ENCODE results near the gene RELB.
A peak's percentile ranks its signal among the peaks of the same experiment; 100 is the strongest.

The RELB gene

GRCh38 chr19:45071969-45072790, 70.9 kb downstream of the RELB start:
- DNase-seq (ENCODE audit: extremely low read depth, insufficient read length): no peak
- no peak overlapping the region for H3K4me3 ChIP-seq (replicated peaks; ENCODE audit: low read depth, low read length)
- no peak for TF ChIP-seq CTCF (IDR thresholded peaks at IDR 0.05; ENCODE audit: insufficient read depth, low read length, poor library complexity, severe bottlenecking)
- H3K36me3 ChIP-seq (ENCODE audit: control insufficient read depth, insufficient read depth, low read length): peaks cover 26% of the 10 kb centered on the region
- no peaks in the 10 kb centered on the region for H3K27me3 ChIP-seq (replicated peaks; ENCODE audit: control insufficient read depth, insufficient read depth, low read length)

GRCh38 chr19:45074744-45075300, 73.6 kb downstream of the RELB start:
- no peaks in the 10 kb centered on the region for H3K27me3 ChIP-seq (replicated peaks; ENCODE audit: control insufficient read depth, insufficient read depth, low read length)
- no peak for TF ChIP-seq CTCF (IDR thresholded peaks at IDR 0.05; ENCODE audit: insufficient read depth, low read length, poor library complexity, severe bottlenecking)
- no peak for DNase-seq (ENCODE audit: extremely low read depth, insufficient read length)

GRCh38 chr19:45075301-45076028, 74.2 kb downstream of the RELB start:
- Histone ChIP-seq H3K27me3 (replicated peaks; ENCODE audit: control insufficient read depth, insufficient read depth, low read length) (no peaks in the 10 kb centered on the region), H3K4me3 (replicated peaks; ENCODE audit: low read depth, low read length) (peak overlapping the region; percentile 97), H3K36me3 (ENCODE audit: control insufficient read depth, insufficient read depth, low read length) (peaks cover 11% of the 10 kb centered on the region)
- no peak for TF ChIP-seq CTCF (IDR thresholded peaks at IDR 0.05; ENCODE audit: insufficient read depth, low read length, poor library complexity, severe bottlenecking)
- peak; percentile 89 for DNase-seq (ENCODE audit: extremely low read depth, insufficient read length)

More at GRCh38 chr19:45074744-45075300, 73.6 kb downstream of the RELB start:
- H3K36me3 ChIP-seq (ENCODE audit: control insufficient read depth, insufficient read depth, low read length): peaks cover 13% of the 10 kb centered on the region
- H3K4me3 ChIP-seq (replicated peaks; ENCODE audit: low read depth, low read length): peak overlapping the region; percentile 97

DNA sequence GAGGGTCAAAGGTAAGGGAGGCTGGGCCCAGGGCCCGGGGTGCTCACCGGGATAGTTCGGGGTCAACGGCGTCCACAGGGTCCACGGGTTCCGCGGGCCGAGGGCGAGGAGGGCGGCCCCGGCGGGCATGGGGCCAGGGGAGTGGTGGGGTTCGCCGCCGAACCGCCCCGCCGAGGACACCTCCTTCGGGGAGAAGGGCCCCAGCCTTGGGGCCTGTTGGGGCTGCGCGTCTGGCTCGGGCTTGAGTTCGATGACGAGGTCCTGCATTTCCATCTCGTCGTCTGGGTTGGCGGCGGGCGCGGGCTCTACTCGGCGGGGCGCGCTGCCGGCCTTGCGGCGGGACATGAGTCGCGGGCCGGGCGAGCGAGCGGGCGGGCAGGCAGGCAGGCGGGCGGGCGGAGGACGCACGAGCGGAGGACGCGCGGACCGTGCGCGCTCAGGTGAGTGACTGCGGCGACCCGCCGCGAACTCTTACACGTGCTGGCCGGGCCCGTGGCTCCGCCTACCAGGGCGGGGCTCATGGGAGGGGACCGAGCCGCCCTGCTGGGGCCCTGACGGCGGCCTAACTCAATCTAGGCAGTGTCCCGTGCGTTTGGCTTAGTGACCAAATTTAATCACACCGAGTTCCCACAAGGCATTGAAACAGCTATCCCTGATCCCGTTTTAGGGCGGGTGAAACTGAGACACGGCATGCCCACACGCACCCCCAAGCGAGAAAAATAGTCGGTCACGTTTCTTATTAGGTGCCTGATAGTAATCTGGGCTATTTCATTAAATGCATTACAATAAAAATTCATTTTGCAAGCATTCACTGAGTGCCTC, 75.0 kb downstream of the RELB start, which contains the start of gene ZNF296:
Gene ZNF296, minus strand, starts transcription at position 450 of the 822 bp plus-strand sequence. Its CDS starts 105 bp downstream, at position 345.
- H3K27me3 ChIP-seq (replicated peaks; ENCODE audit: control insufficient read depth, insufficient read depth, low read length): no peaks in the 10 kb centered on the region
- DNase-seq (ENCODE audit: extremely low read depth, insufficient read length): peak; percentile 90
- no peak for TF ChIP-seq CTCF (IDR thresholded peaks at IDR 0.05; ENCODE audit: insufficient read depth, low read length, poor library complexity, severe bottlenecking)
- H3K4me3 ChIP-seq (replicated peaks; ENCODE audit: low read depth, low read length): peak within 1 kb of the TSS; percentile 97
- peaks cover 9% of the 10 kb centered on the region for H3K36me3 ChIP-seq (ENCODE audit: control insufficient read depth, insufficient read depth, low read length)
